CD4-positive, CD25-positive, alpha-beta regulatory T cell (primary cell): Measurements from ENCODE around the gene FUT9. TPM values are rescaled to one million over a fixed set of nuclear protein-coding genes. Genes with fewer than 3 reads are reported as not detected.

Source experiments
- ATAC-seq, 2 donors: fragments of 150-1000 bp; cut with Tn5 transposase; one replicate each; pipeline ENCODE4 v1.10.0; 2021; ENCODE audit warnings: low read depth in 2 of 2, moderate number of reproducible peaks in 2 of 2, moderate library complexity in 1 of 2
- DNase-seq, 3 donors: peaks; one replicate each; pipeline versions ENCODE4 v3.0.0 to v3.0.0-alpha.2; 2012 to 2022; ENCODE audit warnings: mixed read lengths in 1 of 3
- H3K27ac ChIP-seq: one replicate; pipeline ENCODE4 v1.7.0; 2013; ENCODE audit warnings: mild to moderate bottlenecking, low read length; ENCODE audit not compliant: insufficient read depth, poor library complexity, severe bottlenecking
- H3K27me3 ChIP-seq: one replicate; pipeline ENCODE4 v1.7.0; 2013; ENCODE audit warnings: low read length; ENCODE audit not compliant: control insufficient read depth, insufficient read depth
- H3K36me3 ChIP-seq: one replicate; pipeline ENCODE4 v1.7.0; 2013; ENCODE audit warnings: mild to moderate bottlenecking, low read length, moderate library complexity; ENCODE audit not compliant: control insufficient read depth, insufficient read depth
- H3K4me1 ChIP-seq: 2 replicates; pipeline ENCODE4 v1.7.0; 2013; ENCODE audit warnings: mild to moderate bottlenecking, low read length; ENCODE audit not compliant: insufficient read depth, control insufficient read depth, poor library complexity, severe bottlenecking
- H3K4me3 ChIP-seq: one replicate; pipeline ENCODE4 v1.7.0; 2013; ENCODE audit warnings: low read depth, mild to moderate bottlenecking, low read length, moderate library complexity
- H3K9me3 ChIP-seq, 2 experiments: 1 replicate in 1 of 2; 2 replicates in 1 of 2; pipeline ENCODE4 v1.7.0; 2013; ENCODE audit warnings: low read length in 2 of 2, mild to moderate bottlenecking in 1 of 2, moderate library complexity in 1 of 2; ENCODE audit not compliant: control insufficient read depth in 2 of 2
- H3K27ac Mint-ChIP-seq, 3 donors: one replicate each; pipeline ENCODE4 v1.8.0; 2020 to 2022; ENCODE audit warnings: mild to moderate bottlenecking in 3 of 3, mixed read lengths in 3 of 3, moderate library complexity in 2 of 3
- H3K27me3 Mint-ChIP-seq: one replicate; pipeline ENCODE4 v1.8.0; 2022; ENCODE audit warnings: mild to moderate bottlenecking, mixed read lengths
- H3K36me3 Mint-ChIP-seq: one replicate; pipeline ENCODE4 v1.8.0; 2020; ENCODE audit warnings: mixed read lengths
- H3K4me1 Mint-ChIP-seq, 4 donors: one replicate each; pipeline ENCODE4 v1.8.0; 2020 to 2022; ENCODE audit warnings: mixed read lengths in 4 of 4, mild to moderate bottlenecking in 1 of 4
- H3K4me3 Mint-ChIP-seq, 4 donors: one replicate each; pipeline ENCODE4 v1.8.0; 2020 to 2022; ENCODE audit warnings: mild to moderate bottlenecking in 4 of 4, mixed read lengths in 4 of 4, moderate library complexity in 3 of 4
- H3K9me3 Mint-ChIP-seq, 7 donors: one replicate each; pipeline ENCODE4 v1.8.0; 2020 to 2022; ENCODE audit warnings: mixed read lengths in 7 of 7, mild to moderate bottlenecking in 3 of 7, moderate library complexity in 2 of 7
- polyA plus RNA-seq, 4 donors: library from polyadenylated mRNA; unstranded; fragments of 300-500 nt; fragmentation: Illumina TruSeq; gene quantifications; one replicate each; pipeline ENCODE4 v1.2.3, GENCODE V29; 2021
- total RNA-seq: library from RNA; stranded (reverse); gene quantifications from one replicate; pipeline ENCODE4 v1.2.3, GENCODE V29; 2022

The FUT9 gene
- total and polyA plus RNA-seq, 5 donors from 2014 or later = not detected

- Histone ChIP-seq H3K4me3 (no peak overlapping the region), H3K4me1 (no peaks in the 10 kb centered on the region), H3K27me3 (no peaks in the 10 kb centered on the region), H3K9me3 (peaks cover 0 to 2% of the 10 kb centered on the region in 2 experiments), H3K36me3 (no peaks in the 10 kb centered on the region), H3K27ac (no peak overlapping the region)
- no peaks in the 10 kb centered on the region for H3K27me3 Mint-ChIP-seq
- ATAC-seq (no peak), DNase-seq (no peak)
- H3K4me1 Mint-ChIP-seq = no peaks in the 10 kb centered on the region
- no peaks in the 10 kb centered on the region for H3K36me3 Mint-ChIP-seq
- no peak overlapping the region for H3K4me3 Mint-ChIP-seq
- H3K27ac Mint-ChIP-seq = no peak overlapping the region
- peaks cover 0 to 4% (median 0%) of the 10 kb centered on the region in 7 donors for H3K9me3 Mint-ChIP-seq
These were observed 169.0 kb downstream of the FUT9 start for GRCh38 chr6:96184798-96185197.

- no peaks in the 10 kb centered on the region for H3K4me1 Mint-ChIP-seq
- H3K27me3 Mint-ChIP-seq = no peaks in the 10 kb centered on the region
- Histone ChIP-seq H3K9me3 (peaks cover 0 to 2% of the 10 kb centered on the region in 2 experiments), H3K4me3 (no peak overlapping the region), H3K36me3 (no peaks in the 10 kb centered on the region), H3K27me3 (no peaks in the 10 kb centered on the region), H3K27ac (no peak overlapping the region), H3K4me1 (no peaks in the 10 kb centered on the region)
- H3K9me3 Mint-ChIP-seq = peaks cover 0 to 4% (median under 1%) of the 10 kb centered on the region in 7 donors
- DNase-seq (no peak), ATAC-seq (no peak)
- no peak overlapping the region for H3K4me3 Mint-ChIP-seq
- no peaks in the 10 kb centered on the region for H3K36me3 Mint-ChIP-seq
- H3K27ac Mint-ChIP-seq = no peak overlapping the region
These were observed 170.3 kb downstream of the FUT9 start for GRCh38 chr6:96186094-96186493.

- Histone ChIP-seq H3K36me3 (no peaks in the 10 kb centered on the region), H3K27ac (no peak overlapping the region), H3K27me3 (no peaks in the 10 kb centered on the region), H3K9me3 (peaks cover 0 to 2% of the 10 kb centered on the region in 2 experiments), H3K4me1 (no peaks in the 10 kb centered on the region), H3K4me3 (no peak overlapping the region)
- Mint-ChIP-seq H3K36me3 (no peaks in the 10 kb centered on the region), H3K9me3 (peaks cover 0 to 4% (median 2%) of the 10 kb centered on the region in 7 donors), H3K27ac (no peak overlapping the region), H3K27me3 (no peaks in the 10 kb centered on the region), H3K4me3 (no peak overlapping the region), H3K4me1 (no peaks in the 10 kb centered on the region)
- ATAC-seq (no peak), DNase-seq (no peak)
These were observed 170.9 kb downstream of the FUT9 start for GRCh38 chr6:96186516-96187195.

GRCh38 chr6:96194675-96195074 is 178.9 kb downstream of the FUT9 start:
- DNase-seq (no peak), ATAC-seq (no peak)
- Mint-ChIP-seq H3K9me3 (peaks cover 0 to 15% (median 7%) of the 10 kb centered on the region in 7 donors), H3K27ac (peak overlapping the region in 1 of 3 donors; percentile 1), H3K27me3 (no peaks in the 10 kb centered on the region), H3K4me1 (no peaks in the 10 kb centered on the region), H3K36me3 (no peaks in the 10 kb centered on the region), H3K4me3 (no peak overlapping the region)
- no peaks in the 10 kb centered on the region for H3K9me3 ChIP-seq
- H3K27ac ChIP-seq = no peak overlapping the region
- H3K4me3 ChIP-seq = no peak overlapping the region
- no peaks in the 10 kb centered on the region for H3K36me3 ChIP-seq
- H3K4me1 ChIP-seq = no peaks in the 10 kb centered on the region
- no peaks in the 10 kb centered on the region for H3K27me3 ChIP-seq

GRCh38 chr6:96195272-96195671 is 179.5 kb downstream of the FUT9 start:
- no peaks in the 10 kb centered on the region for H3K4me1 Mint-ChIP-seq
- H3K9me3 Mint-ChIP-seq = peaks cover 0 to 15% (median 7%) of the 10 kb centered on the region in 7 donors
- Histone ChIP-seq H3K4me3 (no peak overlapping the region), H3K36me3 (no peaks in the 10 kb centered on the region), H3K9me3 (no peaks in the 10 kb centered on the region), H3K27me3 (no peaks in the 10 kb centered on the region), H3K27ac (no peak overlapping the region), H3K4me1 (no peaks in the 10 kb centered on the region)
- H3K4me3 Mint-ChIP-seq = no peak overlapping the region
- ATAC-seq = no peak
- H3K27me3 Mint-ChIP-seq = no peaks in the 10 kb centered on the region
- H3K27ac Mint-ChIP-seq = no peak overlapping the region
- H3K36me3 Mint-ChIP-seq = no peaks in the 10 kb centered on the region
- no peak for DNase-seq

GRCh38 chr6:96196633-96197032 is 180.9 kb downstream of the FUT9 start:
- H3K27me3 ChIP-seq = no peaks in the 10 kb centered on the region
- Mint-ChIP-seq H3K9me3 (peaks cover 0 to 15% (median 6%) of the 10 kb centered on the region in 7 donors), H3K36me3 (no peaks in the 10 kb centered on the region), H3K4me1 (no peaks in the 10 kb centered on the region), H3K27me3 (no peaks in the 10 kb centered on the region), H3K27ac (no peak overlapping the region), H3K4me3 (no peak overlapping the region)
- ATAC-seq (no peak), DNase-seq (no peak)
- H3K36me3 ChIP-seq = no peaks in the 10 kb centered on the region
- H3K9me3 ChIP-seq = no peaks in the 10 kb centered on the region
- H3K4me1 ChIP-seq = no peaks in the 10 kb centered on the region
- no peak overlapping the region for H3K4me3 ChIP-seq
- no peak overlapping the region for H3K27ac ChIP-seq

GRCh38 chr6:96197241-96197640 is 181.5 kb downstream of the FUT9 start:
- no peak for DNase-seq
- no peaks in the 10 kb centered on the region for H3K36me3 Mint-ChIP-seq
- H3K27ac Mint-ChIP-seq = no peak overlapping the region
- no peaks in the 10 kb centered on the region for H3K27me3 ChIP-seq
- H3K27ac ChIP-seq = no peak overlapping the region
- H3K9me3 Mint-ChIP-seq = peaks cover 0 to 12% (median 6%) of the 10 kb centered on the region in 7 donors
- no peaks in the 10 kb centered on the region for H3K4me1 Mint-ChIP-seq
- no peaks in the 10 kb centered on the region for H3K9me3 ChIP-seq
- no peaks in the 10 kb centered on the region for H3K27me3 Mint-ChIP-seq
- H3K4me3 Mint-ChIP-seq = no peak overlapping the region
- no peak overlapping the region for H3K4me3 ChIP-seq
- H3K4me1 ChIP-seq = no peaks in the 10 kb centered on the region
- ATAC-seq = no peak
- H3K36me3 ChIP-seq = no peaks in the 10 kb centered on the region

GRCh38 chr6:96202571-96202970 is 186.8 kb downstream of the FUT9 start:
- Histone ChIP-seq H3K27ac (no peak overlapping the region), H3K9me3 (no peaks in the 10 kb centered on the region), H3K4me1 (no peaks in the 10 kb centered on the region), H3K36me3 (no peaks in the 10 kb centered on the region), H3K27me3 (no peaks in the 10 kb centered on the region), H3K4me3 (no peak overlapping the region)
- no peak overlapping the region for H3K27ac Mint-ChIP-seq
- DNase-seq = no peak
- no peaks in the 10 kb centered on the region for H3K4me1 Mint-ChIP-seq
- no peak for ATAC-seq
- no peaks in the 10 kb centered on the region for H3K27me3 Mint-ChIP-seq
- H3K36me3 Mint-ChIP-seq = no peaks in the 10 kb centered on the region
- peaks cover 0 to 8% (median 4%) of the 10 kb centered on the region in 7 donors for H3K9me3 Mint-ChIP-seq
- no peak overlapping the region for H3K4me3 Mint-ChIP-seq
